Measurements from ENCODE around the gene NECAB2.

DNA sequence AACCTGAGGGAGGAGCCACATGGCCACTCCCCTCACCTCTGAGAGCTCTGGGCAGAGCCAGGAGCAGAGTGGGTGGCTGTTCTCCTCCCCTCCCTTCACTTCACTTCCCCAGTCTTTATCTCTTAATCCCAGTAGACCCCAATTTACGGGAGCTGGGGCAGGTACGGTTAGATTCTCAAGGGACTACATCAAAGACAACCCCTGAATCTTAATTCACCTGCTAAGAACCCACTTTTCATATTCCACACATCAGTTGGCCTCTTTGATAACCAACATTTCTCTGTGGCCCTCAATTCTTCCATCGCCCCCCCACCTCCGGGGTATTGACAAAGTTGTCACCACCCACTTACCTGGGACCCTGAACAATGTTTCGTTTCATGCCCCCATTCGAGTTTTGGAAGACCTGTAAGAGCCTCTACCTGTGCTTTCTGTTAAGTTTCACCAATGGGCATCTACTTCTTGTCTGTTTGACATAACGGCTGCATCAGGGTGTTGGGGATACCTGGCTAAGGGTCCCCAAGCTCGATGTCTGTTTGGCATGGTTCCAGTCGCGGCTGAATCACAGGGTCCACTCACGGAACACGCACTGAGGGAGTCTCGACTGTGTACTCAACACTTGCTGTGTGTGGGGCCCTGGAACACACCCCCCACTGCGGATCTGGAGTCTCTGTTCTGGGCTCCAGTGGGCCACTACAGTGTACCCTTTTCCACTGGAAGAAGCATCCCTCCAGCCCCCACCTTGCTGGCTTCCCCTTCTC, 46.7 kb downstream of the NECAB2 start:
- TF ChIP-seq, protein P1, sequence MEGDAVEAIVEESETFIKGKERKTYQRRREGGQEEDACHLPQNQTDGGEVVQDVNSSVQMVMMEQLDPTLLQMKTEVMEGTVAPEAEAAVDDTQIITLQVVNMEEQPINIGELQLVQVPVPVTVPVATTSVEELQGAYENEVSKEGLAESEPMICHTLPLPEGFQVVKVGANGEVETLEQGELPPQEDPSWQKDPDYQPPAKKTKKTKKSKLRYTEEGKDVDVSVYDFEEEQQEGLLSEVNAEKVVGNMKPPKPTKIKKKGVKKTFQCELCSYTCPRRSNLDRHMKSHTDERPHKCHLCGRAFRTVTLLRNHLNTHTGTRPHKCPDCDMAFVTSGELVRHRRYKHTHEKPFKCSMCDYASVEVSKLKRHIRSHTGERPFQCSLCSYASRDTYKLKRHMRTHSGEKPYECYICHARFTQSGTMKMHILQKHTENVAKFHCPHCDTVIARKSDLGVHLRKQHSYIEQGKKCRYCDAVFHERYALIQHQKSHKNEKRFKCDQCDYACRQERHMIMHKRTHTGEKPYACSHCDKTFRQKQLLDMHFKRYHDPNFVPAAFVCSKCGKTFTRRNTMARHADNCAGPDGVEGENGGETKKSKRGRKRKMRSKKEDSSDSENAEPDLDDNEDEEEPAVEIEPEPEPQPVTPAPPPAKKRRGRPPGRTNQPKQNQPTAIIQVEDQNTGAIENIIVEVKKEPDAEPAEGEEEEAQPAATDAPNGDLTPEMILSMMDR (IDR thresholded peaks at IDR 0.05), result no peak
- TF ChIP-seq EZH2 (IDR thresholded peaks at IDR 0.05), result no peak

Data from neural progenitor cell (in vitro differentiated cells).